Astrocyte (in vitro differentiated cells and primary cell): ENCODE data around the gene ZNF385B. TPM values are rescaled to one million over a fixed set of nuclear protein-coding genes. Genes with fewer than 3 reads are reported as not detected.

Source experiments
- DNase-seq: peaks from one replicate; pipeline ENCODE4 v3.0.0-alpha.2; 2010; ENCODE audit warnings: low read depth
- FAIRE-seq: peaks from 2 replicates; lab custom pipeline; 2011; peaks lifted over from hg19 to GRCh38; lab: Jason Lieb, UNC
- H2AFZ ChIP-seq: 2 replicates; pipeline ENCODE4 v1.6.0; 2012; ENCODE audit warnings: low read depth, low read length, inconsistent platforms
- H3K27ac ChIP-seq: 2 replicates; pipeline ENCODE4 v1.5.1; 2011; ENCODE audit warnings: low read depth, low read length, inconsistent platforms
- H3K27me3 ChIP-seq: 2 replicates; pipeline ENCODE4 v1.6.0; 2011; ENCODE audit warnings: low read length, inconsistent platforms; ENCODE audit not compliant: insufficient read depth
- H3K36me3 ChIP-seq: 2 replicates; pipeline ENCODE4 v1.5.1; 2011; ENCODE audit warnings: low read length, inconsistent platforms; ENCODE audit not compliant: insufficient read depth
- H3K4me1 ChIP-seq: 2 replicates; pipeline ENCODE4 v1.5.1; 2011; ENCODE audit warnings: low read length, inconsistent platforms; ENCODE audit not compliant: insufficient read depth
- H3K4me2 ChIP-seq: 2 replicates; pipeline ENCODE4 v1.6.0; 2012; ENCODE audit warnings: low read length, inconsistent platforms
- H3K4me3 ChIP-seq: 2 replicates; pipeline ENCODE4 v1.5.1; 2011; ENCODE audit warnings: low read depth, mild to moderate bottlenecking, low read length, inconsistent platforms; ENCODE audit not compliant: insufficient read depth
- H3K79me2 ChIP-seq: 2 replicates; pipeline ENCODE4 v1.6.0; 2012; ENCODE audit warnings: mild to moderate bottlenecking, low read length, inconsistent platforms; ENCODE audit not compliant: insufficient read depth
- H3K9ac ChIP-seq: 2 replicates; pipeline ENCODE4 v1.6.0; 2012; ENCODE audit warnings: mild to moderate bottlenecking, low read length, inconsistent platforms
- H3K9me3 ChIP-seq: 2 replicates; pipeline ENCODE4 v1.5.1; 2012; ENCODE audit warnings: low read depth, mild to moderate bottlenecking, low read length, inconsistent platforms; ENCODE audit not compliant: insufficient read depth
- H4K20me1 ChIP-seq: 2 replicates; pipeline ENCODE4 v1.6.0; 2012; ENCODE audit warnings: low read length, inconsistent platforms; ENCODE audit not compliant: insufficient read depth
- H3K27ac Mint-ChIP-seq: one replicate; pipeline ENCODE4 v1.8.0; 2021; ENCODE audit warnings: mild to moderate bottlenecking, mixed read lengths; ENCODE audit not compliant: unreplicated experiment
- H3K27me3 Mint-ChIP-seq: one replicate; pipeline ENCODE4 v1.8.0; 2021; ENCODE audit warnings: low read depth, mixed read lengths; ENCODE audit not compliant: unreplicated experiment
- H3K36me3 Mint-ChIP-seq: one replicate; pipeline ENCODE4 v1.8.0; 2021; ENCODE audit warnings: low read depth, mixed read lengths; ENCODE audit not compliant: unreplicated experiment
- H3K4me1 Mint-ChIP-seq: one replicate; pipeline ENCODE4 v1.8.0; 2021; ENCODE audit warnings: low read depth, mixed read lengths; ENCODE audit not compliant: unreplicated experiment
- H3K4me3 Mint-ChIP-seq: one replicate; pipeline ENCODE4 v1.8.0; 2021; ENCODE audit warnings: mild to moderate bottlenecking, moderate library complexity, mixed read lengths; ENCODE audit not compliant: unreplicated experiment
- H3K9me3 Mint-ChIP-seq: one replicate; pipeline ENCODE4 v1.8.0; 2021; ENCODE audit warnings: mild to moderate bottlenecking, mixed read lengths; ENCODE audit not compliant: unreplicated experiment
- CTCF ChIP-seq: IDR thresholded peaks from 2 replicates; pipeline ENCODE4 v1.5.1; 2011; ENCODE audit warnings: low read depth, mild to moderate bottlenecking, inconsistent platforms, low read length, moderate library complexity; ENCODE audit not compliant: insufficient read depth
- EZH2 ChIP-seq: IDR thresholded peaks from 2 replicates; pipeline ENCODE4 v1.6.1; 2012; ENCODE audit warnings: mild to moderate bottlenecking, low read length, inconsistent platforms; ENCODE audit not compliant: insufficient read depth
- total RNA-seq: library from RNA; stranded (reverse); gene quantifications from 2 replicates; pipeline ENCODE4 v1.2.1, GENCODE V29; 2021

ZNF385B gene
- total RNA-seq, 1 donor from 2014 or later, result 0.27 TPM

- Histone ChIP-seq H3K27me3 (no peaks in the 10 kb centered on the region), H3K4me1 (no peaks in the 10 kb centered on the region), H3K4me3 (no peak overlapping the region), H3K36me3 (no peaks in the 10 kb centered on the region), H3K27ac (no peak overlapping the region), H2AFZ (no peak overlapping the region), H3K4me2 (no peak overlapping the region), H3K9ac (no peak overlapping the region), H3K79me2 (no peaks in the 10 kb centered on the region), H3K9me3 (no peaks in the 10 kb centered on the region), H4K20me1 (no peaks in the 10 kb centered on the region)
- Mint-ChIP-seq H3K4me3 (no peak overlapping the region), H3K27me3 (no peaks in the 10 kb centered on the region), H3K9me3 (no peaks in the 10 kb centered on the region), H3K4me1 (peaks cover 2% of the 10 kb centered on the region), H3K36me3 (no peaks in the 10 kb centered on the region), H3K27ac (no peak overlapping the region)
- FAIRE-seq, result no peak
- no peak for TF ChIP-seq CTCF
- TF ChIP-seq EZH2, result no peak
- no peak for DNase-seq
Measured at GRCh38 chr2:179604598-179604997, 256.8 kb downstream of the ZNF385B start.

DNA sequence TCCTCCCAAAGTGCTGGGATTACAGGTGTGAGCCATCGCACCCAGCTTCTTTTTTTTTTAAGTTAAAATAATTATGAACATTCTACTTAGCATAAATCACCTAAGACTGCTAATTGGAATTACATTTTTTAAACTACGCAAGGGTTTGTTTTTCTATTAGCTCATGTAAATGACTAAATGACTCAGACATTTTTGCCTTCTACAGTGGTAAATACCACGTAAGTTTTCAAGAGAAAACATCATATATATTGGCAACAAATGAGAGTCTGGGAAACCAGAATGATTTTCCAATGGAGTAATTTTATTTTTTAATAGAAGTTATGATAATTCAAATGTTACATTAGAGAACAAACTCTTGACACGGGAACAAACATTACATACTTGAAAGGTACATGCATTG is 259.0 kb downstream of the ZNF385B start:
- H3K36me3 Mint-ChIP-seq, result no peaks in the 10 kb centered on the region
- FAIRE-seq, result no peak

More for the DNA sequence above, 259.0 kb downstream of the ZNF385B start:
- DNase-seq, result no peak
- H3K36me3 ChIP-seq, result no peaks in the 10 kb centered on the region
- Mint-ChIP-seq H3K27ac (no peak overlapping the region), H3K4me3 (no peak overlapping the region), H3K27me3 (no peaks in the 10 kb centered on the region), H3K4me1 (no peaks in the 10 kb centered on the region), H3K9me3 (no peaks in the 10 kb centered on the region)
- TF ChIP-seq CTCF (no peak), EZH2 (no peak)
- no peak overlapping the region for H3K27ac ChIP-seq
- no peaks in the 10 kb centered on the region for H3K4me1 ChIP-seq
- H3K9me3 ChIP-seq, result no peaks in the 10 kb centered on the region
- H2AFZ ChIP-seq, result no peak overlapping the region
- H3K79me2 ChIP-seq, result no peaks in the 10 kb centered on the region
- no peak overlapping the region for H3K9ac ChIP-seq
- no peak overlapping the region for H3K4me3 ChIP-seq
- no peaks in the 10 kb centered on the region for H3K27me3 ChIP-seq
- H3K4me2 ChIP-seq, result no peak overlapping the region
- H4K20me1 ChIP-seq, result no peaks in the 10 kb centered on the region
